Measurements from ENCODE around the gene LBHD2. TPM values are rescaled to one million over a fixed set of nuclear protein-coding genes. Genes with fewer than 3 reads are reported as not detected.
"Not testable (repeated sequence)": the region's sequence is repeated elsewhere in the genome, so short reads cannot be mapped to it uniquely, and the experiment has no call there.

Gene LBHD2
- total RNA-seq: not detected in 2 replicates

DNA sequence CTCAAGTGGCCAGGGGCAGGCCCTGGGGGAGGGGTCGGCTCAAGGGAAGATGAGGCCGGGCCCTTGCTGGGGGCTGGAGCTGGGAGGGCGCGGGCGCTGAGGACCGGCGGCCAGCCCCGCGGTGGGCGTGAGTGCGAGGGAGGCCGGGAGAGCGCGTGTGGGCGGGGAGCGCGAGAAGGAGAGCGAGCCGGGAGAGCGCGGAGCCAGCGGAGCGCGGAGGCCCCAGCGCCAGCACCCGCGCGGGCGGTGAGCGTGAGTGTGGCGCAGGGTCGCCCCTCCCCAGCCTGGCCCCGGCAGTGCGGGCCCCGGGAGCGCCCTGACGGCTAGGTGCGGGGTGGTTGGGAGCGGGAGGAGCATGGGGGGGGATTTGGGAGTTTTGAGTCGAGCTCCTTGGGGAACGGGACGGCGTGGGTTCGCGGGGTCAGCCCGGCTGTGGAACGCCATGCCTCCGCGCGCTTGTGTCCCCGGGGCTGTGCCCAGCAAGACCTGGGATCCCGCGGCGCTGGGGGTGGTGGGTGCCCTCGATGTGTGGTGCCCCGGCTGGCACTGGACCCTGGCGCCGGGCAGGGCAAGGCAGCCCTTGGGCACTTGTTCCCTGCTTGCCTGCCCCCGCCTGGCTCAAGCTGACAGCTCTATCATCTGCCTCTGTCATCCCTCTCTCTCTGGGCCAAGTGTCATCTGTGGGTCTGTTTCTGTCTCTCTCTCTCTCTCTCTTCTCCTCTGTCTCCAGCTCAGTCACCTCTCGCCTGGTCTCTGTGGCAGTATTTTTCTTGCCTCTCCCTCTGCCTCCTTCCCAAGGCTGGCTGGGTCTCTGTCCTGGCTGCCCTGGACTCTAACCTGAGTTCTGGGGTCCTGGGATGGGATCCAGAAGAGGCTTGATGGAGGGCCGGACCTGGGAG is at the start of gene LBHD2:
Gene LBHD2 (plus strand): TSS at position 190 of the 899 bp plus-strand sequence. CDS start 1,803 bp downstream, outside the sequence.
- H3K36me3 Mint-ChIP-seq (ENCODE audit: low read depth): no peaks in the 10 kb centered on the region
- no peaks in the 10 kb centered on the region for H3K4me1 Mint-ChIP-seq (ENCODE audit: low read depth)
- no peaks in the 10 kb centered on the region for H3K9me3 Mint-ChIP-seq
- intact Hi-C loops (cut with micrococcal nuclease): no loop called here
- H3K27me3 Mint-ChIP-seq (ENCODE audit: low read depth): peaks cover 5% of the 10 kb centered on the region
- no peak within 1 kb of the TSS for H3K27ac Mint-ChIP-seq
- H3K4me3 Mint-ChIP-seq (ENCODE audit: low read depth): no peak within 1 kb of the TSS
- DNase-seq (ENCODE audit: low spot score): no peak

GRCh38 chr14:103041464-103041863 is 42.5 kb upstream of the LBHD2 start:
- no peak for DNase-seq (ENCODE audit: low spot score)
- no peak overlapping the region for H3K4me3 Mint-ChIP-seq (ENCODE audit: low read depth)
- H3K9me3 Mint-ChIP-seq: no peaks in the 10 kb centered on the region
- peaks cover 10% of the 10 kb centered on the region for H3K27me3 Mint-ChIP-seq (ENCODE audit: low read depth)
- no peak overlapping the region for H3K27ac Mint-ChIP-seq
- no peaks in the 10 kb centered on the region for H3K36me3 Mint-ChIP-seq (ENCODE audit: low read depth)
- H3K4me1 Mint-ChIP-seq (ENCODE audit: low read depth): no peaks in the 10 kb centered on the region
- intact Hi-C loops (cut with micrococcal nuclease): no loop called here

GRCh38 chr14:103043257-103044015 is 40.6 kb upstream of the LBHD2 start:
- no peak overlapping the region for H3K27ac Mint-ChIP-seq
- no peaks in the 10 kb centered on the region for H3K36me3 Mint-ChIP-seq (ENCODE audit: low read depth)
- intact Hi-C loops (cut with micrococcal nuclease): no loop called here
- H3K4me3 Mint-ChIP-seq (ENCODE audit: low read depth): no peak overlapping the region
- DNase-seq (ENCODE audit: low spot score): no peak
- H3K4me1 Mint-ChIP-seq (ENCODE audit: low read depth): no peaks in the 10 kb centered on the region
- H3K27me3 Mint-ChIP-seq (ENCODE audit: low read depth): peaks cover 10% of the 10 kb centered on the region
- H3K9me3 Mint-ChIP-seq: no peaks in the 10 kb centered on the region

- no peak for DNase-seq (ENCODE audit: low spot score)
- H3K4me3 Mint-ChIP-seq (ENCODE audit: low read depth): no peak overlapping the region
- no peak overlapping the region for H3K27ac Mint-ChIP-seq
- no peaks in the 10 kb centered on the region for H3K4me1 Mint-ChIP-seq (ENCODE audit: low read depth)
- H3K9me3 Mint-ChIP-seq: no peaks in the 10 kb centered on the region
- intact Hi-C loops (cut with micrococcal nuclease): no loop called here
- peaks cover 15% of the 10 kb centered on the region for H3K27me3 Mint-ChIP-seq (ENCODE audit: low read depth)
- no peaks in the 10 kb centered on the region for H3K36me3 Mint-ChIP-seq (ENCODE audit: low read depth)
Observed at GRCh38 chr14:103045371-103045869, 38.6 kb upstream of the LBHD2 start.

DNA sequence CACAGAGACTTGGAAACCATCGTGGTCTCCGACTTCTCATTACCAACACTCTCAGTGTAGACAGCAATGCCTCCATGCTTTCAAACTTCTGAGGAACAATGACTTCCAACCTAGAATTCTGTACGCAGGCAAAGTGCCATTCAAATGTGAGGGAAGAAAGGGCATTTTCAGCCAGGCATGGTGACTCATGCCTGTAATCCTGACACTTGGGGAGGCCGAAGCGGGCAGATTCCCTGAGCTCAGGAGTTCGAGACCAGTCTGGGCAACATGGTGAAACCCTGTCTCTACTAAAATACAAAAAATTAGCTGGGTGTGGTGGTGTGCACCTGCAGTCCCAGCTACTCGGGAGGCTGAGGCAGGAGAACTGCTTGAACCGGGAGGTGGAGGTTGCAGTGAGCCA is 36.6 kb upstream of the LBHD2 start:
- H3K27me3 Mint-ChIP-seq (ENCODE audit: low read depth): peaks cover 15% of the 10 kb centered on the region
- H3K4me1 Mint-ChIP-seq (ENCODE audit: low read depth); H3K9me3 Mint-ChIP-seq; H3K27ac Mint-ChIP-seq; H3K36me3 Mint-ChIP-seq (ENCODE audit: low read depth); DNase-seq (ENCODE audit: low spot score); H3K4me3 Mint-ChIP-seq (ENCODE audit: low read depth); intact Hi-C loops (cut with micrococcal nuclease): not testable (repeated sequence)

DNA sequence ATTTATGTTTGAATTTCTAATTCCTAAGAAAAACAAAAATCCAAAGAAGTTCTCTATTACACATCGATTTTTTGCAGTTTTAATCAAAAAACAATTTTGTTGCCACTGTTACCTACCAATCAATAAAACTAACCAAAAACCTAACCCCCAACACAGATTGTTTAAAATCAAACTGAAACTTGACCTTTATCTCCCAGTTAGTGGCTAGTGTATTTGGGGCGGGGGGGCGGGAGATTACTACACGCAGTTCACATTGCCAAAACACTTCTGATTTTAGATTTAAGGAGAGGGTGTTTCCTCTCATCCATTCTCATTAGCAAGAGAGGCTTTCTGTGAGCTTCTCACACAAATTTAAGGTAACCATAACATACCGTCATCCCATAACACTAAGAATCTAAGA is 33.1 kb upstream of the LBHD2 start:
- no peak overlapping the region for H3K4me3 Mint-ChIP-seq (ENCODE audit: low read depth)
- H3K36me3 Mint-ChIP-seq (ENCODE audit: low read depth): no peaks in the 10 kb centered on the region
- no peak overlapping the region for H3K27ac Mint-ChIP-seq
- no peaks in the 10 kb centered on the region for H3K4me1 Mint-ChIP-seq (ENCODE audit: low read depth)
- H3K27me3 Mint-ChIP-seq (ENCODE audit: low read depth): peaks cover 27% of the 10 kb centered on the region
- no peak for DNase-seq (ENCODE audit: low spot score)
- H3K9me3 Mint-ChIP-seq: no peaks in the 10 kb centered on the region
- intact Hi-C loops (cut with micrococcal nuclease): no loop called here

DNA sequence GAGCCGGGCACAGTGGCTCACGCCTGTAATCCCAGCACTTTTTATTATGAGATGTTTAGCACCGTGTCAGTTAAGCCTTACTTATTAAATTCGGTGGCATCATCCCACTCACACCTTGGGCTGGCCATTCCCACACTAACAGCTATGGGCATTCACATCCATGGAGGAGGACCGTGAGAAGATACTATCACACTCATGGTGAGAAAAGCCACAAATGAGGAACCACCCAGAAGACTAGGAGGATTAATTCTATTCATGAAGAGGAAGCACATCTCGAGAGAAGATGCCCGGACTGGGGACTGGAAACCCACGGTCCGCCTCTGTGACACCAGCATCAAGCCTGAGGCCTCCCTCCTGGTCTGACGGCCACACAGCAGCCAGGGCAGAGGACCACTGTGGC is 31.6 kb upstream of the LBHD2 start:
- Mint-ChIP-seq H3K4me3 (ENCODE audit: low read depth) (no peak overlapping the region), H3K4me1 (ENCODE audit: low read depth) (no peaks in the 10 kb centered on the region), H3K9me3 (no peaks in the 10 kb centered on the region), H3K27me3 (ENCODE audit: low read depth) (peaks cover 28% of the 10 kb centered on the region), H3K36me3 (ENCODE audit: low read depth) (no peaks in the 10 kb centered on the region), H3K27ac (no peak overlapping the region)
- intact Hi-C loops (cut with micrococcal nuclease): no loop called here
- DNase-seq (ENCODE audit: low spot score): no peak

DNA sequence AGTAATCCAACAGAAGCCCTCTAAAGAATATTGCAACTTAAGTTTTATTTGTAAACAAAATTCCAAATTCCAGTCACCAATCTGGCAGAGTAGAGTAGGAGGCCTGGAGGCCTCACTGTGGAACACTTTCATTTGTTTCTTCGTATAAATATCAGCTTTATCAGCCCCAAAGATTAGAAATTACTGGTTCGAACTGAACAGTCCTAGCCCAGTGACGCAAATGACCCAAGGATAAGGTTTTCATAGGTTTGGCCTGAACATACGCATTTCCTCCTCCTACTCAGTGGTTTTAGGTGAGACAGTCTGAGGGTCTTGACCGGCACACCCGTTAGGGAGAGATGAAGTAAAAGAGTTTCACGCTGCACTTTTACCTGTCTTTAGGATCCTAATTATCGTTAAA is 28.3 kb upstream of the LBHD2 start:
- H3K36me3 Mint-ChIP-seq (ENCODE audit: low read depth): no peaks in the 10 kb centered on the region
- no peaks in the 10 kb centered on the region for H3K4me1 Mint-ChIP-seq (ENCODE audit: low read depth)
- peak overlapping the region; percentile 53 for H3K4me3 Mint-ChIP-seq (ENCODE audit: low read depth)
- no peak for DNase-seq (ENCODE audit: low spot score)
- intact Hi-C loops (cut with micrococcal nuclease): no loop called here
- H3K27ac Mint-ChIP-seq: no peak overlapping the region
- H3K27me3 Mint-ChIP-seq (ENCODE audit: low read depth): peaks cover 45% of the 10 kb centered on the region
- H3K9me3 Mint-ChIP-seq: no peaks in the 10 kb centered on the region

- peak overlapping the region; percentile 68 for H3K4me3 Mint-ChIP-seq (ENCODE audit: low read depth)
- H3K36me3 Mint-ChIP-seq (ENCODE audit: low read depth): no peaks in the 10 kb centered on the region
- H3K9me3 Mint-ChIP-seq: no peaks in the 10 kb centered on the region
- H3K4me1 Mint-ChIP-seq (ENCODE audit: low read depth): no peaks in the 10 kb centered on the region
- H3K27ac Mint-ChIP-seq: no peak overlapping the region
- no peak for DNase-seq (ENCODE audit: low spot score)
- peaks cover 47% of the 10 kb centered on the region for H3K27me3 Mint-ChIP-seq (ENCODE audit: low read depth)
- intact Hi-C loops (cut with micrococcal nuclease): no loop called here
Observed at GRCh38 chr14:103056322-103057027, 27.5 kb upstream of the LBHD2 start.

- peaks cover 52% of the 10 kb centered on the region for H3K27me3 Mint-ChIP-seq (ENCODE audit: low read depth)
- no peak overlapping the region for H3K27ac Mint-ChIP-seq
- intact Hi-C loops (cut with micrococcal nuclease): no loop called here
- DNase-seq (ENCODE audit: low spot score): no peak
- H3K4me1 Mint-ChIP-seq (ENCODE audit: low read depth): no peaks in the 10 kb centered on the region
- no peaks in the 10 kb centered on the region for H3K36me3 Mint-ChIP-seq (ENCODE audit: low read depth)
- no peaks in the 10 kb centered on the region for H3K9me3 Mint-ChIP-seq
- H3K4me3 Mint-ChIP-seq (ENCODE audit: low read depth): no peak overlapping the region
Observed at GRCh38 chr14:103057028-103057371, 27.0 kb upstream of the LBHD2 start.

GRCh38 chr14:103057372-103058163 is 26.4 kb upstream of the LBHD2 start, which contains the start of gene CDC42BPB:
TSS of gene CDC42BPB (minus strand) at chr14:103057549. CDS start at chr14:103057173, 376 bp downstream.
- Mint-ChIP-seq H3K36me3 (ENCODE audit: low read depth) (no peaks in the 10 kb centered on the region), H3K27ac (no peak within 1 kb of the TSS), H3K4me3 (ENCODE audit: low read depth) (peak within 1 kb of the TSS; percentile 68), H3K27me3 (ENCODE audit: low read depth) (peaks cover 53% of the 10 kb centered on the region), H3K4me1 (ENCODE audit: low read depth) (no peaks in the 10 kb centered on the region), H3K9me3 (no peaks in the 10 kb centered on the region)
- no peak for DNase-seq (ENCODE audit: low spot score)
- intact Hi-C loops (cut with micrococcal nuclease): no loop called here

Measured in activated T-helper 2 cell treated with anti-CD3 and anti-CD28 coated beads, Interferon-gamma antibody, Interleukin-2, Interleukin-4, amounts not matched to agents 10 μg/mL and 5 μg/mL and 100 μg/mL, durations not matched to agents 14 hours and 24 hours and 36 hours (primary cell).